ENCODE measurements around the gene TRPM3.
A peak's percentile ranks its signal among the peaks of the same experiment; 100 is the strongest.
"Not testable (repeated sequence)": the region's sequence is repeated elsewhere in the genome, so short reads cannot be mapped to it uniquely, and the experiment has no call there.

Gene TRPM3

DNA sequence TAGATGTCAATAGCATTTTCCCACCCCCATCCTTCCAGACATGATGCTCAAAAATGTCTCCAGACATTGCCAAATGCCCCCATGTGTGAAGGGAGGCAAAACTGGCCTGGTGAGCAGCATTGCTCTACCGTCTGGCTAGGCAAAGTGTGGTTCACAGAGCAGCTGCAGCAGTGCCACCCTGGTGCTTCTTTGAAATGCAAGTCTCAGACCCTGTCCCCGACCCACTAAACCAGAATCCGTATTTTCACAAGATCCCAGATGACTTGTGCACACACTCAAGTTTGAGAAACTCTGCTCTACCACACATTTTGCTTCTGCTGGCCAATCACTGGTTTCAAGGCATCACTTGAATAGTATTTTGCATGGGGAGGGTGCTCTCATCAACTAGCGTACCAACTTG lies 480.4 kb downstream of the TRPM3 start:
- no peak for DNase-seq

DNA sequence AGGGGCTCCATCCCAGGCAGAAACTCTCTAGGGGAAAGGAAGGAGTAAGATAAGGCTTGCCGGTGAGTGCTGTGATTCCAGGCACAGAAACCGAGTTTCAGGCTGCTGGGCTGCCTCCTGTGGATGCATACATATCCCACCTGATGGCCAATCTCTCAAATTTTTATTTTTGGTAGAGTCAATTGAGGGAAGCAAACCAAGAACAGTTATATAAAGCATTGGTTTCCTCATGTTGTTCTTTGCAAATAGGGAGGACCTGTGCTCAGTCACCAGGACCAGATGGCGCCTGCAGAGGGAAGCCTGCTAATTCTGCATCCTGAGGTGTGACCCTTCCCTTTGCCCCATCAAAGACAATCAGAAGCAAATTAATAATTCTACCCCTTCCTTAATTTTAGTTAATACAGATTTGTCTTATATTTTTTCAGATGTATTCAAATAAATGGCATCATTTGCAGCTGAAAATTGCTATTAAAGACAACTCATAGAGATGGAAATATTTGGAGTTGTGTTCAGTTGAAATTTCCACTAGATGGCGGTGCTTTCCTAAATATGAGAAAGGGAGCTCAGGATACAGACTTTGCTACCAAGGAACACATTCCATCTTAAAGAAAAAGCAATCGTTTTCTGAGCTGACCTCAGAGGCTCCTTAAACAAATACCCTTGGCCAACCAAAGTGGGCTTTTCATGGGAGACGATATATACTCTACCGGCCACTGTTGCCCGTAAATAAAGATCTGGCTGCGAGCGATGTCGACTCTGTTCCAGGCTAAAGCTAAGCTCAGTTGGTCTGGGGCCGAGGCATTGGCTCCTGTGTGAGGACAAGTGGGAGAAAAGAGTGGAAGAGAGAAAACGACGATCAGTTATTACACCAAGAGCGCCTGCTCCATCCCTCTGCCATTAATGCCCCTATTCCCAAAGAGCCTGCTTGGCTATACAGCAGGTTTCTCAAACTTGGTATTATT lies 481.3 kb downstream of the TRPM3 start:
- DNase-seq, result peak in 1 of 5 experiments; percentile 44

- no peak for DNase-seq
These were observed 485.6 kb downstream of the TRPM3 start for GRCh38 chr9:70635790-70636189.

GRCh38 chr9:70634696-70635095 lies 486.7 kb downstream of the TRPM3 start:
- no peak for DNase-seq

DNA sequence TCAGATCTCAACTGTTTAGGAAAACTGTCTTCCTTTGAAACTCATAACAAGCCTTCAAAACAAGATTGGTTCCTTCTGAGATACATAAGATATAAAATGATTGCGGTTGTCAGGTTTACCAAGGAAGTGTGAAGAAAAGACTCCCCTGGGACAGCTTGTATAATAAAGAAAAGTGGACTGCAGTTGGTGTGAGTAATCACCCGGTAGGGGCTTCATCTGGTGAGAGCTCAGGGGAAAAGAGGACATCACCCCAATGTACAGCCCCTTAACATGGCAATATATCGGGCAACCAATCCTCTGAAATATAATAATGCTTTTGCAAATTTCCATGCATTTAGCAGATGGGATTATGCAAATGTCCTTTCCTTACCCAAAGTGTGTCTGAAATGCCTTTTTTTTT lies 490.4 kb downstream of the TRPM3 start:
- DNase-seq, result no peak

- DNase-seq, result not testable (repeated sequence)
These were observed 492.2 kb downstream of the TRPM3 start for GRCh38 chr9:70629080-70629685.

DNA sequence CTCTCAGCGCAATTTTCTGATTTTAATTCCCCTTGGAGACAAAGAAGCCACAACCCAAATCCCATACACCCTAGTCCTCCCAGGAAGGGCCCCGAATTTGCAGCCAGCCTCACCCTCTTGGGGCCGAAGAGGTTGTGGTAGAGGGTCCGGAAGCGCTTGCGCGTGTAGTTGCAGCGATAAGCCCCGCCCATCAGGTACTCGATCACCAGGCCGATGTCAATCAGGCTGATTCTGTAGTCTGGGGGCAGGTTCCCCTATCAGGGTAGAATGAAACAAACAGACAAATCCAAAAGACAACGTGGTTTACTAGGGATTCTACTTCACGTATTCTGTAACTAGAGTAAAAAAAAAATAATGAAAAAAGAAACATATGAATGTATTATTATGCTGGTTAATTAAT lies 496.3 kb downstream of the TRPM3 start:
- DNase-seq, result peak in 1 of 5 experiments; percentile 26

DNA sequence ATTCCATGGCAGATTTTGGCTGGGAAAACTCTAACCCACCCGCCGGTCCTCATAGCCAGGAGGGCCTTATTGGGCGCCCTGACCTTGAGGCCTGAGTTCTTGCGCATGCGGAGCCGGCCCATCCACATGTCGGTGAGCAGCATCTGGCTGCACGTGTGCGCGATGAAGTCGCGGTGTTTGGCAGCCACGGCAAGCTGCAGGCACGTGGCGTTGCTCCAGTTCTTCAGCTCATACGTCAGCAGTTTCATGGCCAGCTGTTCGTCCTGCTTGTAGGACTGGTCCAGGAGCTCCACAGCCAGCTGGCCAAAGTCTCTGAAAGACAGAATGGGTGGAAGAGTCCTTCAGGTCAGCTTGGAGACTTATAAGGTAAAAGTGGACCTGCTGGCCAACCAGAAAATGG lies 502.6 kb downstream of the TRPM3 start:
- no peak for DNase-seq

DNA sequence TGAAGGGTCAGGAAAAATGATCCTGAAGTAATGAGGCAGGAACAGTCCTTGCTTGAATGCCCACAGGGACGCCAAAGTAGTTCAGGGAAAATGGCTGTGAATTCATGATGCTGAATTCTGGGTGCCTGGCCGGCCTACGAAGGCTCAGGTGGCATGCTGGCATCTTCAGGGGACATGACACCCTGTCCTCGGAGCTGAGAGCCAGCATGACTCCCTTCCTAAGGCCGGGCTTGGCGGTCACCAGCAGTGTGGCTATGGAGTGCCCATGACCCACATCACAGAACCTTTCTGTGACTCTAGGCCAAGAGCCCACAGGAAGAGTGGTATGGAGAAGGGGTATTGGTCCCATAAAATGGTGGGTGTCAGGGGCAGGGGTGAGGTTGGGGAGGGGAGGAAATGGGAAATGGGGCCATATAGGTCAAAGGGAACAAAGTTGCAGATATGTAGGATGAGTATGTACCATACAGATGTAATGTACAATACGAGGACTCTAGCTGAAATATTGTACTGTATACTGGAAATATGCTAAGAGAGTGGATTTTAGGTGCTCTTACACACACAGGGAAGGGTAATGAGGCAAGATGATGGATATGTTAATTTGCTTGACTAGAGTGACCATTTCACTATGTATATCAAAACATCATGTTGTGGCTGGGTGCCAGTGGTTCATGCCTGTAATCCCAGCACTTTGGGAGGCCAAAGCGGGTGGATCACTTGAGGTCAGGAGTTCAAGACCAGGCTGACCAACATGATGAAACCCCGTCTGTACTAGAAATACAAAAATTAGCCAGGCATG lies 504.2 kb downstream of the TRPM3 start:
- no peak for DNase-seq

DNA sequence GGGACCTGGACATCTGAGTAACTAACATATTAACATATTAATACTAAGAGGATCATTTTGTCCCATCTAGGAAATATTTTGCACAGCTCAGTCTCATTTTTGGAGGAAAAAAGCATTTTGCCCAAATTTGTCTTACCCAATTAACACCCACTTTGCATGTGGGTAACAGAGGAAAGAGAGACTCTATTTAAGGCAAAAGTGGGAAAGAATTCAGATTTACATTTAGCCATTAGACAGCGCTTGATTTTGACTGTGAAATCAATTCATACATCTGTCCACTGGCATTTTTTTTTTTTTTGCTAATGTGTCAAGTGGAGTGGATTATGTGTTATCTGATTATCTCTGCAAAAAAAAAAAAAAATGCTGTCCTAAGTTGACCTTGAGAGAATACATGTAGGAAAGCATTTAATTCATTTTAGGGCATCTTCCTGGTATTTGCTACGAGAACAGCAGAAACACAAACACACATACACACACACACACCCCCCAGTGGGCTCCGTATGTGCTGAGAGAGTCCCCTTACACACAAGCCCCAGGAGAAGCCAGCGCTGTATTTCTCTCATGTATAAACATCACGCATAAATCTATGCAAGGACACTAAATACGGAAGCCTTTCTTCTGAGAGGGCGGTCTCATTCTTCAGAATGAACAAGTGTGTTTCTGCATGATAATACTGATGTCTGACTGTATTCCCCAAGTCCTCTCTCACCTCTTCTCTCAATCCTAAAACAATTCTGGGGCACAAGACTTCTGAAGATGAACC lies 505.0 kb downstream of the TRPM3 start:
- DNase-seq, result no peak

GRCh38 chr9:70615464-70616138 lies 505.8 kb downstream of the TRPM3 start:
- no peak for DNase-seq

DNA sequence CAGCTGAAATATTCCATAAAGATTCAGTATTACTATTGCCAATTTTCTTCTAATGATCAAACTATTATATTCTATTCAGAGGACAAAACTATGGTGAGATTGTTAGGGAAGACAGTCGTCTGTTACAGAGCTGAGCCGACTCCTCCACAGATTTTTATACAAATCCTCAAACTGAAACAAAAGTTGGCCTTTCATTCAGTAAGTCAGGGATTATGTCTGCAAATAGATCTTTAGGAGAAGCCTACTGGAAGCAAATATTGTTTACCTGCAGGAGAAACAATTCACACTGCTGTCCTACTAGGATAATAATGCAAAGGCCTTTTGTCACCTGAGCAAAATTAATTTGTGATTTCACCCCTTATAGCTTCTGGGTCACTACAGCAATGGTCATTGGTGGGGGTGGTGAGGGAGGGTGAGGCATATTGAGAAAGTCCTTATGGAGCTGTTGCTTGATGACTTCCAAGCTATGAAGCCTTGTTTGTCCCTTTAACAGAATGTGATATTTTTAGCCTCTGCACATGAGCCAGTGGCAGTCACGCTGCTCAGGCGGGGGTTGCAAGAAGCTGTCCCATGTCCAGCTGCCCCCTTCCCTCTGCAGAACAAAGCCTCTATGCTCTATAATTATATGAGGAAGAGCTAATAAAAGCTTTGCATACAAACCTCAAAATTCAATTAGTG lies 506.5 kb downstream of the TRPM3 start:
- no peak for DNase-seq

DNA sequence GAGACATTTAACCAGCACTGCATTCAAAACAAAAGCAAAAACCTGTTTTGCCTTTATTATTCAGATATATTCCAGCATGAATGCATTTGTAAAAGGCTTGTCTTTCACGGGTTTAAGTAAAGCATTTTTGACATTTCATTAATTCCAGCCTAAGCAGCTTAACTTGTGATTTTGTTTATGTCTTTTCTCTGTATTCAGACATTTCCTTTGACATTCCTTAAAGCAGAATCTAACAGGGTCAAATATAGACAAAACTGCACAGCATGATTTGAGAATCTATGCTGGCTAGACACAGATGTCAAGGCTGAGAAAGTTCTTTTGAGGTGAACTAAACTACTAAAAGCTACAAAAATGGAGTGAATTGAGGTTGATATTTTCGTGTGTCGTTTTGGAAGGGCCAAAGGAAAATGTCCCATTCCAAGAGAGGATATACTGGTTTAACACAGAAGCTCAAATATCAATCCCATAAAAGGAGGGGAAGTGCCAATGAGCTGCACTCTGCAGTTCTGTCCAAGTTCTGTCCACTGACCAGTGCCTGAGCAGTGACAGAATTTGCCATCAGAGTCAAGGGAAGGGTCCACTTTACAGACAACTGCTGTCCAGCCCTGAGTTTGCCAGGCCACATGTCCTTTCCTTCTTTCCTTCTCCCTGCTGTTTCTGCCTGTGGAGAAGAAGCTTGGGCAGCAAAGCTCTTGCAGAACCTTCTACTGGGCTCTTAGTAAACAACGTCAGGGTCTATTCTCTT lies 508.2 kb downstream of the TRPM3 start:
- DNase-seq, result no peak

GRCh38 chr9:70610287-70610644 lies 511.2 kb downstream of the TRPM3 start:
- DNase-seq, result no peak

DNA sequence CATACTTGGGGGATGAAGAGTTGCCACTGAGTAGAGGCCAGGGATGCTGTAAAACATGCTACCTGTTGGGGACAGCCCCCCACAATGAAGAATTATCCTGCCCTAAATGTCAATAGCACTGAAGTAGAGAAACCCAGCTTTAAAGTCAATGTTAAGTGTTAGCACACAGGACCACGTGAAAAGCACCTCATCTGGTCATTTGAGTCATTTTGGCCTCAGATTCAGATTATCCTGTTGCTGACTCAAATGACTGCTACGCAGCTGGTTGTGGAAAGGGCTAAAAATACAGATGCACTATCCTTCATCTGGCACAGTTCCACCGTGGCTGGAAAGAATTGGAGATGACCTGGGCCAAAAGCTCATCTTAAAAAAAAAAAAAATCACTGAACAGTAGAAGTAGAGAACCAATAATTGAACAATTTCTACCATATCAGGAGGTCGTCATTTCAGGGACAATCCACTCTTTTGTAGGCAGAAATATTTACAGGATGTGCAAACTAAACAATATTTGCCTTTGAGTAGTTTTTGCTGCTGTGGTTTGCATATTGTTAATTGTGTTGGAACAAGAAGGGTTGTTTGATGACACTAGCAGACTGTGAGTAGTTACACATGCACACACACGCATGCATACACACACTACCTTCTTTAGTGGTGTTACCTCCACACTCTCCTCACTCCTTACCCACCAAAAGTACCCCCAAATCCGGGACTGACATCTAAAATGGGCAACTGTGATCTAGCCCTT lies 511.7 kb downstream of the TRPM3 start:
- no peak for DNase-seq

DNA sequence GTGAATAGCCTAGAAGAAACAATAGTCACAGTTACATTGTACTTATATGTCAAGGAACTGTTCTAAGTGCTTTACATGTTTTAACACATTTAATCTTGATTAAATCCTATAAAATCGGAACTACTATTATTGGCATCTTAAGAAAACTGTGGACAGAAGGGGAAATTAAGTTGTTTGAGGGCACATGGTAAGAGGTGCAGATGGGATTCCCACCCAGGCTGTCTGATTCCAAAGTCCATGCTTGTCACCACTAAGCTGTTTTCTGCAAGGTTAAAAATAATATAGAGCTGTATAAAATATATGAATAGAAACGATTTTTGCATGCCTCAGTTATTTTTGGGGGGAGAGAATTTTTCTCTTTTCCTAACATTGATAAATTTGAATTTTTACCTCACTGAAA lies 512.4 kb downstream of the TRPM3 start:
- DNase-seq, result no peak

GRCh38 chr9:70607926-70608325 lies 513.5 kb downstream of the TRPM3 start:
- no peak for DNase-seq

GRCh38 chr9:70607329-70607728 lies 514.1 kb downstream of the TRPM3 start:
- DNase-seq, result no peak

DNA sequence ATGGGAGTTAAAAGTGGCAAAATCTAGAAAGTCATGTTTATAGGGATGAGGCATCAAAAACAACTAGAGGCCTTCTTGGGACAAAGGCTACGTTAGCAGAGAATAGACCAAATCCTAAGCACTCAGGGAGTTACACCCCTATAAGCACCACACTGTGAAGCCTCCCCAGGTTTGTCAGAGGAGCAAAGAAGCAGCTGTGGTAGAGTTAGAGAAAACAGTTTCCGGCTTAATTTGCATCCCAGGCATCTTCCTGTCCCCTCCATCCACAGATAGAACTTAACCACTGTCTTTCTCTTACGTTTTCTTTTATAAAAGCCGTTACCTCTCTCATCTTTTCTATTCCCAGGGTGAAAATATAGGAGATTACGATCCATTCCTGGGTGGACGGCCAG lies 518.4 kb downstream of the TRPM3 start:
- no peak for DNase-seq

Data from T-helper 2 cell (primary cell).